ENCODE data around the gene CSPG4. TPM values are rescaled to one million over a fixed set of nuclear protein-coding genes. Genes with fewer than 3 reads are reported as not detected.

The CSPG4 gene
- total and polyA plus RNA-seq, 2 of the 8 experiments (the other 6 are each of a cell fraction or from before 2014, with no cell fraction given), result 1.4 to 3.0 TPM

- TF ChIP-seq CHD7 (IDR thresholded peaks at IDR 0.05; ENCODE audit: insufficient replicate concordance, low read length) (no peak), FOSL1 (IDR thresholded peaks at IDR 0.05; ENCODE audit: insufficient read depth, low read depth, low read length) (no peak), JUND (IDR thresholded peaks at IDR 0.05; ENCODE audit: low read length) (no peak), MAFK (IDR thresholded peaks at IDR 0.05; ENCODE audit: low read depth, low read length) (no peak)
Observed at GRCh38 chr15:75696854-75697259, 15.8 kb downstream of the CSPG4 start (continued).

Data from H1 (cell line).